Caco-2 (cell line): ENCODE measurements around the gene WLS. TPM values are rescaled to one million over a fixed set of nuclear protein-coding genes. Genes with fewer than 3 reads are reported as not detected.

Experiments used
- BruUV-seq: library from RNA; stranded (reverse); fragments of 400-500 nt; replicated peaks from 2 replicates; lab custom pipeline; 2021; lab: Mats Ljungman, UMichigan
- CTCF ChIA-PET: fragments of 300-600 bp; sonication (Branson Sonifier 250); formaldehyde crosslinking; loops from one replicate; lab custom pipeline; 2022; ENCODE audit warnings: antibody characterized with exemption; lab: Charles Lee
- POLR2A ChIA-PET: fragments of 300-600 bp; sonication (Branson Sonifier 250); formaldehyde crosslinking; loops from one replicate; lab custom pipeline; 2022; ENCODE audit warnings: antibody characterized with exemption; lab: Charles Lee
- DNase-seq, 2 experiments: peaks; one replicate each; pipeline versions ENCODE4 v3.0.0 to v3.0.0-alpha.2; 2020 to 2022
- H3K27me3 ChIP-seq: replicated peaks from 2 replicates; pipeline ENCODE4 v1.6.0; 2011; ENCODE audit warnings: low read length; ENCODE audit not compliant: control insufficient read depth, insufficient read depth
- H3K36me3 ChIP-seq: 2 replicates; pipeline ENCODE4 v1.5.1; 2011; ENCODE audit warnings: low read length; ENCODE audit not compliant: control insufficient read depth, insufficient read depth
- H3K4me1 ChIP-seq: fragments of 250-450 bp; sonication (Bioruptor Pico); 2 replicates; pipeline ENCODE4 v1.5.1; 2020; ENCODE audit warnings: mild to moderate bottlenecking
- H3K4me3 ChIP-seq: 2 replicates; pipeline ENCODE4 v1.5.1; 2011; ENCODE audit warnings: low read depth, mild to moderate bottlenecking, control low read depth, low read length
- H3K9me3 ChIP-seq: fragments of 250-450 bp; sonication (Bioruptor Pico); 2 replicates; pipeline ENCODE4 v1.5.1; 2020; ENCODE audit warnings: mild to moderate bottlenecking, moderate library complexity
- H3K27ac Mint-ChIP-seq: one replicate; pipeline ENCODE4 v1.8.0; 2022; ENCODE audit warnings: mixed read lengths; ENCODE audit not compliant: unreplicated experiment
- H3K27me3 Mint-ChIP-seq: one replicate; pipeline ENCODE4 v1.8.0; 2022; ENCODE audit warnings: mixed read lengths; ENCODE audit not compliant: insufficient read depth, unreplicated experiment
- H3K36me3 Mint-ChIP-seq: one replicate; pipeline ENCODE4 v1.8.0; 2022; ENCODE audit warnings: mild to moderate bottlenecking, mixed read lengths; ENCODE audit not compliant: insufficient read depth, unreplicated experiment
- H3K4me1 Mint-ChIP-seq: one replicate; pipeline ENCODE4 v1.8.0; 2022; ENCODE audit warnings: low read depth, mixed read lengths; ENCODE audit not compliant: unreplicated experiment
- H3K4me3 Mint-ChIP-seq: one replicate; pipeline ENCODE4 v1.8.0; 2022; ENCODE audit warnings: mild to moderate bottlenecking, moderate library complexity, mixed read lengths; ENCODE audit not compliant: unreplicated experiment
- H3K9me3 Mint-ChIP-seq: one replicate; pipeline ENCODE4 v1.8.0; 2022; ENCODE audit warnings: mixed read lengths; ENCODE audit not compliant: unreplicated experiment
- intact Hi-C: fragments of 100-400 bp; cut with micrococcal nuclease; formaldehyde crosslinking; loops from one replicate; pipeline ENCODE4 v1.10.0; 2022; ENCODE audit not compliant: unreplicated experiment
- total RNA-seq: library from RNA; stranded (reverse); gene quantifications from 2 replicates; pipeline ENCODE4 v1.2.3, GENCODE V29; 2022
- TF ChIP-seq, protein P1 (sequence below), 2 experiments: fragments of 200-600 bp in 1 of 2; IDR thresholded peaks; 1 replicate in 1 of 2; 2 replicates in 1 of 2; pipeline versions ENCODE4 v1.5.1 to v1.8.0; 2011 to 2022; ENCODE audit warnings: antibody characterized with exemption in 1 of 2, control low read depth in 1 of 2, inconsistent platforms in 1 of 2, low read depth in 1 of 2, low read length in 1 of 2, mild to moderate bottlenecking in 1 of 2, moderate library complexity in 1 of 2; ENCODE audit not compliant: insufficient read depth in 1 of 2, severe bottlenecking in 1 of 2, unreplicated experiment in 1 of 2

WLS gene
- total RNA-seq, 1 experiment from 2014 or later: 72.3 TPM

DNA sequence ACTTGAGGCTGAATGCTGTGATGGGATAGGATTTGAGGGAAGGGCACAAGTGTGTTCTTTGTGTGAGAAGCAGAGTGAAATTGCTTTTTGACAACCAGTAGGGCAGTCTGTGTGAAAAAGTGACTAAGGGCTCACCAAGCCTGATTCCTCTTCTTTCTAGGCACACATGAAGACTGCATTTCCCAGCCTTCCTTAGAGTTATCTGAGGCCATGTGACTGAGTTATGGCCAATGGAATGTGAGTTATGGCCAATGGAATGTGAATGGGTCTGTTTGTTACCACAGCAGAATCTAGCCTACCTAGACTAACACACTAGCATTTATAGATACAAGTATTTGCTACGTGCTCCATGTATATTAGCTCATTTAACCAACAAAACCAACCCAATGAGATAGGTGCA lies 146.6 kb downstream of the WLS start:
- no peaks in the 10 kb centered on the region for H3K27me3 Mint-ChIP-seq

DNA sequence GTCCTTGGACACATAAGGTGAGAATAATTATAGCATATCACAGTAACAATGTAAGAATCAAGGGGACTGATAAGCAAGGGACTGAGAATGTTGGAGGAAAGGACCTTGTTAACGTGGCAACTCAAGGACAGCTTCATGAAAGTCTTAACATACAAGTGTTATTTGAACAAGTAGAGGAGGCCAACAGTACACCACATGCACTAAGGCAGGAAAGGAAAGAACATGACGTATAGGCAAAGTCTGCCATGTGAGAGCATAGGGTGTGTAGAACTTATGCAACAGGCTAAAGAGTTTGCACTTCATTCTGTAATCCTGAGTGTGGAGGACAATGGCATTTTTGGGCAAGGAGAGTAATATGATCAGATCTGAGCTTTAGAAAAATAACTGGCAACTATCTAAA lies 148.6 kb downstream of the WLS start:
- ChIA-PET POLR2A (no interaction called here), CTCF (no interaction called here)
- Histone ChIP-seq H3K9me3 (no peaks in the 10 kb centered on the region), H3K4me3 (no peak overlapping the region), H3K4me1 (no peaks in the 10 kb centered on the region), H3K27me3 (no peaks in the 10 kb centered on the region), H3K36me3 (no peaks in the 10 kb centered on the region)
- H3K27ac Mint-ChIP-seq: no peak overlapping the region
- H3K4me1 Mint-ChIP-seq: no peaks in the 10 kb centered on the region
- BruUV-seq: no TSS peak
- intact Hi-C loops: no loop called here
- no peak overlapping the region for H3K4me3 Mint-ChIP-seq
- no peaks in the 10 kb centered on the region for H3K27me3 Mint-ChIP-seq
- H3K36me3 Mint-ChIP-seq: no peaks in the 10 kb centered on the region
- TF ChIP-seq, protein P1, sequence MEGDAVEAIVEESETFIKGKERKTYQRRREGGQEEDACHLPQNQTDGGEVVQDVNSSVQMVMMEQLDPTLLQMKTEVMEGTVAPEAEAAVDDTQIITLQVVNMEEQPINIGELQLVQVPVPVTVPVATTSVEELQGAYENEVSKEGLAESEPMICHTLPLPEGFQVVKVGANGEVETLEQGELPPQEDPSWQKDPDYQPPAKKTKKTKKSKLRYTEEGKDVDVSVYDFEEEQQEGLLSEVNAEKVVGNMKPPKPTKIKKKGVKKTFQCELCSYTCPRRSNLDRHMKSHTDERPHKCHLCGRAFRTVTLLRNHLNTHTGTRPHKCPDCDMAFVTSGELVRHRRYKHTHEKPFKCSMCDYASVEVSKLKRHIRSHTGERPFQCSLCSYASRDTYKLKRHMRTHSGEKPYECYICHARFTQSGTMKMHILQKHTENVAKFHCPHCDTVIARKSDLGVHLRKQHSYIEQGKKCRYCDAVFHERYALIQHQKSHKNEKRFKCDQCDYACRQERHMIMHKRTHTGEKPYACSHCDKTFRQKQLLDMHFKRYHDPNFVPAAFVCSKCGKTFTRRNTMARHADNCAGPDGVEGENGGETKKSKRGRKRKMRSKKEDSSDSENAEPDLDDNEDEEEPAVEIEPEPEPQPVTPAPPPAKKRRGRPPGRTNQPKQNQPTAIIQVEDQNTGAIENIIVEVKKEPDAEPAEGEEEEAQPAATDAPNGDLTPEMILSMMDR (IDR thresholded peaks at IDR 0.05; ENCODE audit: insufficient read depth in 1 of 2, low read depth in 1 of 2, low read length in 1 of 2, severe bottlenecking in 1 of 2, unreplicated experiment in 1 of 2): no peak
- no peak for DNase-seq
- peaks cover 9% of the 10 kb centered on the region for H3K9me3 Mint-ChIP-seq

More for the DNA sequence above, 146.6 kb downstream of the WLS start:
- DNase-seq: no peak
- Histone ChIP-seq H3K4me3 (no peak overlapping the region), H3K9me3 (no peaks in the 10 kb centered on the region), H3K27me3 (no peaks in the 10 kb centered on the region), H3K4me1 (no peaks in the 10 kb centered on the region), H3K36me3 (no peaks in the 10 kb centered on the region)
- H3K9me3 Mint-ChIP-seq: peaks cover 9% of the 10 kb centered on the region
- H3K4me3 Mint-ChIP-seq: no peak overlapping the region
- TF ChIP-seq, protein P1 (IDR thresholded peaks at IDR 0.05; ENCODE audit: insufficient read depth in 1 of 2, low read depth in 1 of 2, low read length in 1 of 2, severe bottlenecking in 1 of 2, unreplicated experiment in 1 of 2): no peak
- no peaks in the 10 kb centered on the region for H3K36me3 Mint-ChIP-seq
- no peaks in the 10 kb centered on the region for H3K4me1 Mint-ChIP-seq
- BruUV-seq: no TSS peak
- intact Hi-C loops: no loop called here
- POLR2A ChIA-PET: no interaction called here
- CTCF ChIA-PET: no interaction called here
- no peak overlapping the region for H3K27ac Mint-ChIP-seq

DNA sequence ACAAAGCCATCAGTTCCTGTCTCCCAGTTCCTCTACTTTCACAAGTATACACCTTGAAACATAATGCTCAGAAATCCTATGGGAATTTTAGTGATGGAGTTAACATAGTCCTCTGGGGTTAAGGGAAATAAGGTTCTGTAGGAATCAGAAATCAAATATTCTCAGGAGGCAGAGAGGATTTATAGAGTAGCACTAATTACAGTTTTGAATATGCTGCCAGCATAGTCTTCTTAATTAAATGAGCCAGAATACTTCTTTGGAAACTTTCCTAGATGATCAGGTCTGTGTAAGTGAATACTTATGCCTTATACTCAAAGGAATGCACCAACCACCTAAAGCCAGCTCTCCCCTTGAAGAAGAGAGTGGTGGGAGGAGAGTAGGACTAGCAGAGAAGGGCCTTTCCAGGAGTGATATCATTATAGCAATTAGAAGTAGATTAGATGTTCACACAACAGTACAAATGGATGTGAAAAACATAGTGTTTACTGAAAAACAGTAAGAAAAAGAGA lies 150.5 kb downstream of the WLS start:
- no TSS peak for BruUV-seq
- H3K4me1 ChIP-seq: no peaks in the 10 kb centered on the region
- no peaks in the 10 kb centered on the region for H3K36me3 ChIP-seq
- no peaks in the 10 kb centered on the region for H3K4me1 Mint-ChIP-seq
- intact Hi-C loops: no loop called here
- H3K27me3 ChIP-seq: no peaks in the 10 kb centered on the region
- peaks cover 2% of the 10 kb centered on the region for H3K27me3 Mint-ChIP-seq
- no peak for DNase-seq
- H3K27ac Mint-ChIP-seq: no peak overlapping the region
- no peaks in the 10 kb centered on the region for H3K9me3 ChIP-seq
- H3K36me3 Mint-ChIP-seq: no peaks in the 10 kb centered on the region
- H3K9me3 Mint-ChIP-seq: peaks cover 9% of the 10 kb centered on the region
- CTCF ChIA-PET: no interaction called here
- POLR2A ChIA-PET: no interaction called here
- H3K4me3 ChIP-seq: no peak overlapping the region
- TF ChIP-seq, protein P1 (IDR thresholded peaks at IDR 0.05; ENCODE audit: insufficient read depth in 1 of 2, low read depth in 1 of 2, low read length in 1 of 2, severe bottlenecking in 1 of 2, unreplicated experiment in 1 of 2): no peak
- no peak overlapping the region for H3K4me3 Mint-ChIP-seq
